GM19324 (cell line): Measurements from ENCODE around the gene COMMD1.
"Not testable (repeated sequence)": the region's sequence is repeated elsewhere in the genome, so short reads cannot be mapped to it uniquely, and the experiment has no call there.

Experiments
- ATAC-seq: cut with Tn5 transposase; IDR thresholded peaks from one replicate; pipeline ENCODE4 v1.9.1; 2021; ENCODE audit warnings: mild to moderate bottlenecking, moderate library complexity; ENCODE audit not compliant: unreplicated experiment, low FRiP score

The COMMD1 gene

GRCh38 chr2:61962095-61962984, 56.9 kb downstream of the COMMD1 start:
- ATAC-seq, result no peak

DNA sequence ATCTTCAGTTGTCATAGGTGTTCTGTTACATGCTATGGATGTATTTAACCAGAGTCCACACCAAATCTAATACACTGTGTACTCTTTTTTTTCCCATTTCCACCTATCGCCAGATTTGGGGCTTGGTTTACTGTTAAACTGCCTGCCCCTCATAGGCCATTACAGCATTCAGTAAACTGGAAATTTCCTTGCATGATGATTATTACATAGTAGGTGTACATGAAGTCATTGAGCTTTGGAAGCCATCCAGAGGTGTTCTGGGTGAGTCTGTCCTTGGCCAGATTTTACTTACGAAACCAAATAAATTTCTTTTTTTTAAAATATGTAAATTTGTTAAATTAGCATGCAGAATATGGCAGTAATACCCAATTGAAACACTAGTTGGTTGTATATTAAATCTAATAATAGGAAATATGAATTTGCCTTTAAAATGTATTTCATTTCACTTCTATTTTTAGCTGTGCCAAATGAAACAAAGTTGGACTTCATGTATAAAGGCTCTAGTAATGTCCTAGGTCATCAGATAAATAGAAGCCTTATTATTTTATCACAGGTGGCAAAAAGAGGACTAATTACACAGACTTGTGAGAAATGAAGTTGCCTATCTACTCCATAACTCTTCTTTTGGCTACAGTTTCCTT, 60.7 kb downstream of the COMMD1 start:
- no peak for ATAC-seq

DNA sequence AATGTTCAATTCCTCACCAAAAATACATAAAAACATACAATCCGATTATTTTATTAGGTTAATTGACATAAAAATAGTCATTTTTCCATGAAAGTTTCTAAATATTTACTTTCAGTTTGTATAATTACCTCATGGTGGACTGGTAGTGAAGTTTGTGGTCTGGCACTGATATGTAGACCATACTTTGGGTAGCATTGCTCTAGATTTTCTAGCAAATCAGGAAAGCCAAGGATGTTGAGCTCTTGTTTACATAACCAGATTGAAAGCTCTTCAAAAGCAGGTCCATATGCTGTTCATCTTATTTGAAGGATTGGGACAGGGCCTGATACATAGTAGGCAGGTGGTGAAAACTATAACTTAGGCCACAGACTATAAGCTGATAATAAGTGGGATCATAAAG, 61.8 kb downstream of the COMMD1 start:
- ATAC-seq, result no peak

- no peak for ATAC-seq
Observed at GRCh38 chr2:61969376-61969775, 63.9 kb downstream of the COMMD1 start.

DNA sequence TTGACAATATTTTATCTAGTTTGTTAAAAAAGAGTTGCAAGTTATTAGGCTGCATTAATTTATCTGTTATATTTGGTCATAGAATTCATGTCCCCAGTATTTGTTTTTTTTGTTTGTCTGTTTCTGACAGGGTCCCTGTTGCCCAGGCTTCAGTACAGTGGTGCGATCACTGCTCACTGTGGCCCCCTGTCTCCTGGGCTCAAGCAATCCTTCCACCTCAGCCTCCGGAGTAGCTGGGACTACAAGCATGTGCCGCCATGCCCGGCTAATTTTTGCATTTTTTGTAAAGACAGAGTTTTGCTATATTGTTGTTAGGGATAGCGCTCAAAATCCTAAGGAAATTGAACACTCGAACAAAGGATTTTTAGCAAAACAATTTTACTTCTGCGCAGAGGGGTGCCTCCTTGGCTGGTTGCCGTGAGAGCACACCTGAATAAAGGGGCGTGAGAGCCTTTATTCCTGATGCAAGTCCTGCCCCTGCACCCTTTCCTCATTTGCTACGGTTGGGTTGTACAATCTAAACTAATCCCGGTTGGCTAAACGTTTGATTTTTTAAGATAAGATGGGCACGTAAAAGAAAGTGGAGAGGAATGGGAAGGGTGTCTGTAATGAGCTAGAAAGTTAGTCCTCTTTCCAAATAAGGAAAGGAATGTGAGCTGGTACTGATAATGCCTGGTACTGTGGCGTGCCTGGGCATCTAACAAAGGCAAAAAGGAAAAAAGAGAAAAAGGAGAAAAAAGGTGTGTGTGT, 65.5 kb downstream of the COMMD1 start:
- ATAC-seq, result no peak

DNA sequence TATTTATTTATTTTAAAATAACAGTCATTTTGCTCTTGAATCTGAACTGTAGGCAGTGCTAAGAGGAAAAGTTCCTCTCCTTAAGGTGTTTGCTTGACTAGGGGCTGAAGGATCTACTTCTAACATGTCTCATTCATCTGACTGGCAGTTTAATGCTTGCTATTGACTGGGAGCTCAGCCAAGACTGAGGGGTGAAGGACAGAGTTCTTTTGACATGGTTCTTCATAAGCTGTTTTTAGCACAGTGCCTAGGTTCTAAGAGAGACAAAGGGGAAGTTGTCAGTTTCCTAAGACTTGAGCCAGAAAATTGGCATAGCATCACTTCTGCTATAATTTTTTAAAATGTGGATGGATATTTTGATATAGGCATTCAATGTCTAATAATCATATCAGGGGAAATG, 73.0 kb downstream of the COMMD1 start:
- ATAC-seq, result no peak

DNA sequence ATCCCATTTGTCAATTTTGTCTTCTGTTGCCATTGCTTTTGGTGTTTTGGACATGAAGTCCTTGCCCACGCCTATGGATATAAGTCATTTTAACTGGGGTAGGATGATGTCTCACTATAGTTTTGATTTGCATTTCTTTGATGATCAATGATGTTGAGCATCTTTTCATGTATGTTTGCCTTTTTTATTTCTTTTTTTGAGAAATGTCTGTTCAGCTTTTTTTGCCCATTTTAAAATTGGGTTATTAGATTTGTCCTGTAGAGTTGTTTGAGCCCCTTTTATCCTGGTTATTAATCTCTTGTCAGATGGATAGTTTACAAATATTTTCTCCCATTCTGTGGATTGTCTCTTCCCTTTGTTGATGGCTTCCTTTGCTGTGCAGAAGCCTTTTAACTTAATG, 75.3 kb downstream of the COMMD1 start:
- ATAC-seq, result no peak

DNA sequence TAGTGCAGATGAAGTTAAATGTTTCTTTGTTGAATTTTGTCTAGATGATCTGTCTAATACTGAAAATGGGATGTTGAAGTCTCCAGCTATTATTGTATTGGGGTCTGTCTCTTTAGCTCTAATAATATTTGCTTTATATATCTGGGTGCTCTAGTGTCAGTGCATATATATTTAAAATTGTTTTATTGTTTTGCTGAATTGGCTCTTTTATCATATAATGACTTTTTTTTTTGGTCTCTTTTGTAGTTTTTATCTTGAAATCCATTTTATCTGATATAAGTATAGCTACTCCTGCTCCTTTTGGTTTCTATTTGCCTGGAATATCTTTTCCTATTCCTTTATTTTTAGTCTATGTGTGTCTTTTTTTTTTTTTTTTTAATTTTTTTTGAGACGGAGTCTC, 79.2 kb downstream of the COMMD1 start:
- no peak for ATAC-seq

GRCh38 chr2:61988462-61989366, 83.2 kb downstream of the COMMD1 start:
- no peak for ATAC-seq

DNA sequence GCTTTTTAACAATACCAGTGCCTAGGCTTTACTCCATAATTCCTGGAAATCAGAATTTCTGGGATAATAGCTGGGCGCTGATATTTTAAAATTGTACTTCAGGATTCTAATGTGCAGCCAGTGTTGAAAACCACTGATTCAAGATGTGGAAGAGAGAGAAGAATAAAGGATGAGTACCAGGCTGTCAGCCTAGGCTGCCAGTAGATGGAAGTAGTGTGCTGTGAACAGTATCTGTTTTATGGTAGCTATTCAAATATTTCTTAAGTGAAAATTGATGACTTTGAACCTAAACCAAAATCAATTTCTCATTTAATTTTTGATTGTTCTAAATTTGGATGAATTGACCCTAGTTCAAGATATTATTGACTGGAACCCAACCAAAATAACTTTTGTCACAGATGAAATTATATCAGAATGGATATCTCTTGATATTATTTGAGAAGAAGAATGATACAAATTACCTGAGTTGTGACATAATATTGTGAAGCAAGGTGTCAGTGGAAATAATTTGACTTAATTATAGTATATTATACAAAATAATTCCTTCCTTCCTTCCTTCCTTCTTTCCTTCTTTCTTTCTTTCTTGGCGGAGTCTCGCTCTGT, 88.0 kb downstream of the COMMD1 start:
- no peak for ATAC-seq

DNA sequence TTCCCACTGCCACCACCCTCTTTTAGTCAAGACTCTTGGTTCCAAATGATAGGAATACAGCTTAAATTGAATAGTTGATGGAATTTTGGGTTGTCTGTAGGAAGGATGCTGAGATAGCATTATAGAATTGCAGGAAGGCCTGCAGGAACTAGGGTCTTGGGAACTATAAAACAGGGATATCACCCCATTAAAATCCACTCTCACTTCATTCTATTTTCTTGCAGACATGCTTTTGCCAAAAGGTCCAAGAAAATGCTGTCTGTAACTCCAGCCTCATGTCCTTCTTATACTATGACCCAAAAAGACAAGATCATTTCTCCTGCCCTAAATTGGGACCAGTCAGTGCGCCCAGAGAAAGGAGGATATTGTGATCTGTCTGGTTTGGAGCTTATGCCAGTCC, 89.1 kb downstream of the COMMD1 start:
- no peak for ATAC-seq

DNA sequence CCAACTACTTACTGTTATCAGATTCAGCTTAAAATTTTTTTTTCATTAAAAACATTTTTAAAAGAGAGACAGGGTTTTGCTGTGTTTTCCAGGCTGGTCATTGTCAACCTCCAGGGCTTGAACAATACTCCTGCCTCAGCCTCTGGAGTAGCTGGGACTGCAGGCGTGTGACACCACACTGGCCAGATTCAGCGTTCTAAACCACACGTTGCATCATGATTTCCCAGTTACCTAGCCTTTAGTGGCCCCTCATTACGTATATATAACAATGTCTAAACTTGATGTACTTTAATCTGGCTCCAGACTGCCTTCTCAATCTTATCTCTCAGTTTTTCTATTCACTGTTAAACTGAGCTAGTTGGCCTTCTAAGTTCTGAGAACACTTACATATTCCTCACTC, 89.6 kb downstream of the COMMD1 start:
- ATAC-seq, result no peak

- ATAC-seq, result no peak
Observed at GRCh38 chr2:61995515-61995914, 90.0 kb downstream of the COMMD1 start.

- no peak for ATAC-seq
Observed at GRCh38 chr2:61998426-61998825, 93.0 kb downstream of the COMMD1 start.

DNA sequence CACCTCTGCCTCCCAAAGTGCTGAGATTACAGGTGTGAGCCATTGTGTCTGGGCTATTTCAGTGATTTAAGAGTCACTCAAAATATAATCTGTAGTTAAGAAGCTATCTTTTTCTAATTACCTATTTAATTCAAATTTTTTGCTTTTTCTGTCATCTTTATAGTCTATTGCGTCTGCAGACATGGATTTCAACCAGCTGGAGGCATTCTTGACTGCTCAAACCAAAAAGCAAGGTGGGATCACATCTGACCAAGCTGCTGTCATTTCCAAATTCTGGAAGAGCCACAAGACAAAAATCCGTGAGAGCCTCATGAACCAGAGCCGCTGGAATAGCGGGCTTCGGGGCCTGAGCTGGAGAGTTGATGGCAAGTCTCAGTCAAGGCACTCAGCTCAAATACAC, 95.1 kb downstream of the COMMD1 start:
- ATAC-seq, result no peak

DNA sequence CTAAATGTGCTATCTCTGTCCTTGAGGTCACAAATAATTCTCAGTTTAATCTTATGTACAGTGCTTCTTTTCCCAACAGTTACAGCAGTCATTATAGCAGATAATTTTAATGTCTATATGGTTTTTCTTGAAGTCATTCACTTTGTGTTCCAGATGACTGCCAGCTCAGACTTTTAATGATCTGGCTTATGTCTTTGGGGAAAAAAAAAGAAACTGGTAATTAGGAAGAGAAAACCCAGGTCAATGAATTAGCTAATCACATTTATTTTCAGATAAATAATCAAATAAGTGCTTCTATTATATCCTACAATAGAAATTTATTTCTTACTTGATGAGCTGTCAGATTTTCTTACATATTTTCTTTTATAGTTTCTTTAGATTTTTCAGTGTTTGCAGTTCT, 96.0 kb downstream of the COMMD1 start:
- no peak for ATAC-seq

- not testable (repeated sequence) for ATAC-seq
Observed at GRCh38 chr2:62004428-62004827, 99.0 kb downstream of the COMMD1 start.

DNA sequence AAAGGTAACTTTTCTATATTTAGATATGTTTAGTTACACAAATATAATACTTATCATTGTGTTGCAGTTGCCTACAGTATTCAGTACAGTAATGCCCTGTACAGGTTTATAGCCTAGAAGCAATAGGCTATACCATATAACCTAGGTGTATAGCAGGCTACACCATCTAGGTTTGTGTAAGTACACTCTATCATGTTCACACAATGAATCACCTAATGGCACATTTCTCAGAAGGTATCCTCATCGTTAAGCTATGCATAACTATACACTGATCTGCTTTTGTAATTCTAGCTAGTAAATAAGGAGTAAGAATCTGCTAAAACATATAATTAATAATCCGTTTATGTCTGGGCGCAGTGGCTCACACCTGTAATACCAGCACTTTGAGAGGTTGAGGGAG, 102.1 kb downstream of the COMMD1 start:
- ATAC-seq, result no peak

DNA sequence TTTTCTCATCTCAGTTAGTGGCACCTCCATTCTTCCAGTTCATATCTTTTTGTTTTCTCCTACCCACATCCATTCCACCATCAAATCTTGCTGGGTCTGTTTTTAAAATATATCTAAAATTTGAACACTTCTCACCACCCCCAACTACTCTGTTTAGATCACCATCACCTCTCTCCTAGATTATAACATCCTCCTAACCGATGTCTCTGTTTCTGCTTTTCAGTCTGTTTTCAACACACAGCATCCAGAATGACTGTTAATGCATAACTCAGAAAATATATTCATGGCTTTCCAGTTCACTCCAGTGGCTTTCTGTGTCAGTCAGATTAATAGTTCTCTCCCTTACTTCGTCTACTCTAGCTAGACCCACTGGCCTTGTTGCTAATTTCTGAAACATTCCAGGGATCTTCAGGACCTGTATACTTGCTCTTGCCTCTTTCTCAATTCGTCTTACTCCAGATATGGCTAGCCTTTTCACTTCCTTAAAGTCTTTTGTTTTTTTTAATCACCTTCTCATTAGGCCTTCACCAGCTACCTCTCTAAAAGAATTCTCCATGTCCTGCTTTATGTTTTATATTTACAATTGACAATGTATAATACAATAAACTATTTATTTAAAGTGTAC, 105.3 kb downstream of the COMMD1 start:
- ATAC-seq, result no peak

- ATAC-seq, result no peak
Observed at GRCh38 chr2:62013641-62014040, 108.2 kb downstream of the COMMD1 start.
